Activated CD8-positive, alpha-beta T cell treated with anti-CD3 and anti-CD28 coated beads, Interleukin-2, amount 10 ng/mL, durations not matched to agents 7 days and 5 days (primary cell): ENCODE measurements around the gene DMD. TPM values are rescaled to one million over a fixed set of nuclear protein-coding genes. Genes with fewer than 3 reads are reported as not detected.

Experiments
- ATAC-seq: fragments of 150-1000 bp; cut with Tn5 transposase; one replicate; pipeline ENCODE4 v1.10.0; 2021; ENCODE audit warnings: moderate library complexity
- CTCF ChIA-PET: fragments of 350-600 bp; sonication (Branson Sonifier 250); formaldehyde crosslinking; loops from one replicate; lab custom pipeline; 2021; ENCODE audit warnings: antibody characterized with exemption; lab: Charles Lee
- POLR2A ChIA-PET: fragments of 350-600 bp; sonication (Branson Sonifier 250); formaldehyde crosslinking; loops from one replicate; lab custom pipeline; 2021; ENCODE audit warnings: antibody characterized with exemption; lab: Charles Lee
- DNase-seq: peaks from one replicate; pipeline ENCODE4 v3.0.0-alpha.2; 2020
- H3K27ac Mint-ChIP-seq: one replicate; pipeline ENCODE4 v1.8.0; 2021; ENCODE audit warnings: mild to moderate bottlenecking, mixed read lengths
- H3K27me3 Mint-ChIP-seq: one replicate; pipeline ENCODE4 v1.8.0; 2021; ENCODE audit warnings: low read depth, mixed read lengths
- H3K36me3 Mint-ChIP-seq: one replicate; pipeline ENCODE4 v1.8.0; 2021; ENCODE audit warnings: low read depth, mixed read lengths
- H3K4me1 Mint-ChIP-seq: one replicate; pipeline ENCODE4 v1.8.0; 2021; ENCODE audit warnings: low read depth, mixed read lengths
- H3K4me3 Mint-ChIP-seq: one replicate; pipeline ENCODE4 v1.8.0; 2021; ENCODE audit warnings: mild to moderate bottlenecking, mixed read lengths
- H3K9me3 Mint-ChIP-seq: one replicate; pipeline ENCODE4 v1.8.0; 2022; ENCODE audit warnings: mixed read lengths; ENCODE audit not compliant: insufficient read depth
- total RNA-seq, 2 experiments: library from RNA; stranded (reverse); gene quantifications; one replicate each; pipeline ENCODE4 v1.2.3, GENCODE V29; 2021

DMD gene
- total RNA-seq, 2 experiments from 2014 or later: not detected

DNA sequence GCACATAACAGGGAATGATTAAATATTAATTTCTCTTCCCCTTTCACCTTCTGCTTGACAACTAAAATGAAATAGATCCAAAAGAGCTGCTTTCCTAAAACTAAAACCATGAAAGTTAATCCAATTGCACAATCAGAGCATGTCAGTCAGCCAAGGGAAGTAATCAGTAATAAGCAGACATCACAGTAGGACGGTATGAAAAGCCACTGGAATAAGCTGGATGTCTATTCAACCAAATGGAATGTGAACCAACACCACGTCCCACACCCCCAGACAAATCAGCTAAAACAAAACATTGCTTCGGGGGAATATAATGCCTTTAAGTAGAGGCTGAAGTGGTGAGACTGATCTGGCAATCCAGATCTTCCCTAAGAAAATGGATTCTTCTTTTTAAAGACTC lies 1280.1 kb downstream of the DMD start:
- no peaks in the 10 kb centered on the region for H3K36me3 Mint-ChIP-seq

DNA sequence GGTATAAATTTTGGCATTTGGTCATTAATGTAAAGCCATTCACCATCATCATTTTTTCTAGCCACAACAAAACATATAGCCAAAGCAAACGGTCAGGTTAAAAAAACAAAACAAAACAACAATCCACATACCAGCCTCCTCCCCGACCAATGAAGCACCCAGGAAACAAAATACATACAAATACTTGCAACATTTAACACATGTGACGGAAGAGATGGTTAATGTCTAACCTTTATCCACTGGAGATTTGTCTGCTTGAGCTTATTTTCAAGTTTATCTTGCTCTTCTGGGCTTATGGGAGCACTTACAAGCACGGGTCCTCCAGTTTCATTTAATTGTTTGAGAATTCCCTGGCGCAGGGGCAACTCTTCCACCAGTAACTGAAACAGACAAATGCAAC lies 1282.0 kb downstream of the DMD start:
- H3K4me1 Mint-ChIP-seq: no peaks in the 10 kb centered on the region
- no peaks in the 10 kb centered on the region for H3K36me3 Mint-ChIP-seq
- no peak for DNase-seq
- H3K4me3 Mint-ChIP-seq: no peak overlapping the region
- no peaks in the 10 kb centered on the region for H3K9me3 Mint-ChIP-seq
- H3K27me3 Mint-ChIP-seq: no peaks in the 10 kb centered on the region
- ATAC-seq: no peak
- POLR2A ChIA-PET: no interaction called here
- no peak overlapping the region for H3K27ac Mint-ChIP-seq
- CTCF ChIA-PET: no interaction called here

More for the DNA sequence above, 1280.1 kb downstream of the DMD start:
- POLR2A ChIA-PET: no interaction called here
- ATAC-seq (no peak), DNase-seq (no peak)
- no peak overlapping the region for H3K4me3 Mint-ChIP-seq
- CTCF ChIA-PET: no interaction called here
- no peaks in the 10 kb centered on the region for H3K4me1 Mint-ChIP-seq
- no peaks in the 10 kb centered on the region for H3K27me3 Mint-ChIP-seq
- no peaks in the 10 kb centered on the region for H3K9me3 Mint-ChIP-seq
- H3K27ac Mint-ChIP-seq: no peak overlapping the region

DNA sequence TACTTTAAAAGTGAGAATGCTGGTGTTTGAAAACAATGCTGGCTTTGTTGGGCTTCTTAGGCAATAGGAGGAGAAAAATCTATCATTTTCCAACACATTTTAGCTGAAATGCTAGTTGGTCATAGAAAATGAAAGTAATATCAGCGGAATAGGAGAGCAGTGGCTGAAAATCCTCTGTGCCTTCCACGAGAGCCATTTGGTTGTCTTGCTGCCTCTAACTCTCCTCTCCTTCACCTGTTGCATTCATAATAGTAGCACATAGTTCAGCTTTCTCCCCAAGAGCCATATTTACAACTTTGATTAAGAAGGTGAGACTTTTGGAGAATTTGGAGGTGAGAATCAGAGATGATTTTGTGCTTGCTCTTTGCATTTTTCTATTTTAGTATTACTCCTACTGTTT lies 1290.1 kb downstream of the DMD start:
- Mint-ChIP-seq H3K27ac (no peak overlapping the region), H3K4me1 (no peaks in the 10 kb centered on the region), H3K27me3 (no peaks in the 10 kb centered on the region), H3K4me3 (no peak overlapping the region), H3K9me3 (no peaks in the 10 kb centered on the region), H3K36me3 (no peaks in the 10 kb centered on the region)
- DNase-seq: no peak
- CTCF ChIA-PET: no interaction called here
- POLR2A ChIA-PET: no interaction called here
- ATAC-seq: no peak

DNA sequence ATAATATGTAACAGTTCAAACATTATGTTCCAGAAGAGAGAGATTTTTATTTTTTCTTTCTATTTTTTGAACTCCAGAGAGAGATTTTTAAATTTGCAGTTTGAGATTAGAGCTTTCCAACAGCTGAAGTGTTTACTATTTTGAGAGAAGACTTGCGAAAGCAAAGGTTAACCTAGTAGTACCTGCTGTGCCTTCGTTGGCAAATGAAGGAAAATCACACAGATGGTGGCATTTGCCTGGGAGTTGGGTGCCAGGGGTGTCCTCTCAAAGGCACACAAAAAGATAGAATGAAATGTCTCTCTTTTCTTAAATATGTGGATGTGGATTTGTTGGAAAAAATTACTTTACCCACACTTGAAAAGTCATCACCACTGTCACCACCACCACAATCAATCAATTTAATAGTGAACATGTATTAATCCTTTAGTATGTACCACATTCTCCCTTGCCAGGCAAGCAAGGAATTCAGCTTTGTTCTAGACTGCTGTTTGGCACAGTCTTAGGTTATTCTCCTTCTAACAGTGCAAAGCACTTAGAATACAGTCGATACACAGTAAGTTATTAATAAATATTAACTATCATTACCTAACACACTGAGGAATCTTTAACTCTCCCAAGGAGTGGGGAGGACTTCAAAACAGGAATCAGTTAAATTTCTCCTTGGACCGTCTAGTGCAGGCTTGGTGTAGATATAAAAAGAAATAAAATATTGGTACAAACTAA lies 1301.3 kb downstream of the DMD start:
- POLR2A ChIA-PET: no interaction called here

DNA sequence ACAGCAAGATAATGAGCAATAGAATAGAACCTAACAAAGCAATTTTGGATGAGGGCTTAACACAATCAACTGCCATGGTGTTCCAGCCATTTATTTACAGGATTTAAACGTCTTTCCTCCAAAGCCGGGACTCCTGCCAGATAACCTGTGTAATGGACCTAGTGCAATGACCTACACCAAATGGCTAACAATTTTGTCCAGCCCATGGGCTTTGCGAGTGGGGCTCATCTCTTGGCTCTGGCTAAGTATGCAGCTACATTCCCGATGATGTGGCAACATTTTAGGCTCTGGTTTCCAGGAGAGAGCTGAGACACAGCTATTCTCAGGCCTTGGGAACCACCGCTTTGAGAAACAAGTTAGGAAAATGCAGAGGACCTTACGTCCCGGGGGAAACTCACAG lies 1317.2 kb downstream of the DMD start:
- H3K27ac Mint-ChIP-seq: no peak overlapping the region
- ATAC-seq: no peak
- peaks cover 5% of the 10 kb centered on the region for H3K9me3 Mint-ChIP-seq
- H3K4me1 Mint-ChIP-seq: no peaks in the 10 kb centered on the region
- no peak overlapping the region for H3K4me3 Mint-ChIP-seq
- no peaks in the 10 kb centered on the region for H3K27me3 Mint-ChIP-seq
- no peak for DNase-seq
- H3K36me3 Mint-ChIP-seq: no peaks in the 10 kb centered on the region
- POLR2A ChIA-PET: interaction anchor here (0.6 kb wide), 1 partner anchor 555 kb away, joined by 3 read pairs; no protein-coding TSS in a partner anchor
- CTCF ChIA-PET: no interaction called here

More for the DNA sequence above, 1301.3 kb downstream of the DMD start:
- Mint-ChIP-seq H3K9me3 (no peaks in the 10 kb centered on the region), H3K4me3 (no peak overlapping the region), H3K36me3 (no peaks in the 10 kb centered on the region), H3K27ac (no peak overlapping the region), H3K4me1 (no peaks in the 10 kb centered on the region), H3K27me3 (no peaks in the 10 kb centered on the region)
- DNase-seq: no peak
- no peak for ATAC-seq
- CTCF ChIA-PET: no interaction called here

DNA sequence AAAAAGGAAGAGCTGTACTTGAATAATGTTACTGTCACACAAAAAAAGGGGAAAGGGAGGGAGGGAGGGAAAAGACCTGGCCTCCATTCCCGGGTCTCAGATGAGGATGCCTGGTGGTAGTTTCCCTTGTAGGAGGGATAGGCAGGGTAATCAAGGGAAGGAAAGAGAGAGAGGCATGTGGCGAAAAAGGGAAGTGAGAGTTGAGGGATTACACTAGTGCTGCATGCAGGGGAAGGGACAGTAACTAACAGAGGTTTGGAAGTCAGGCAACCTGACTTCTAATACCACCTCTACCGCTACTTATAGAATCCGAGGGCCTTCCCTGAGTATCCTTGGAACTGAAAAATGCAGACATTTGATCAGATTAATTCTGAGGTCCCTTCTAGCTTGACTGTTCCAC lies 1317.8 kb downstream of the DMD start:
- H3K27me3 Mint-ChIP-seq: no peaks in the 10 kb centered on the region
- H3K4me3 Mint-ChIP-seq: no peak overlapping the region
- no peak overlapping the region for H3K27ac Mint-ChIP-seq
- no peaks in the 10 kb centered on the region for H3K4me1 Mint-ChIP-seq
- H3K9me3 Mint-ChIP-seq: peaks cover 5% of the 10 kb centered on the region
- no peaks in the 10 kb centered on the region for H3K36me3 Mint-ChIP-seq
- POLR2A ChIA-PET: no interaction called here
- DNase-seq (no peak), ATAC-seq (no peak)
- CTCF ChIA-PET: no interaction called here

DNA sequence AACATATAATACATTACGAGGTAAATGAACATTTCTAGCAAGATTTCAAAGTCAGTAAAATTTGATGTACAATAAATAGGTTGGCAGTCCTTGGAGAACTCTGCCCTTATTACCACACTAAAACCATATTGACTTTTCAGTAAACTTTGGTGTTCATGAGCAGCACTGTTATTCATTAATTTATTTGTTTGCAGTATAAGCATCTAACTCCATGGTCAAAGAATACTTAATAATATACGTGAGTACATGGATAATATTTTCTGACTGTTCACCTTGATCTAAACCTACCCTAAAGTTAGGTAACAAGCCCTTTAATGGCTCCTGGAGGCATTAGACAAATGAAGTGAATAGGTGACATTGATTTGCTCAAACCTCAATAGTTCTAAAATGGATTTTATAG lies 1322.3 kb downstream of the DMD start:
- H3K36me3 Mint-ChIP-seq: no peaks in the 10 kb centered on the region
- H3K4me1 Mint-ChIP-seq: no peaks in the 10 kb centered on the region
- peaks cover 5% of the 10 kb centered on the region for H3K9me3 Mint-ChIP-seq
- no peak overlapping the region for H3K27ac Mint-ChIP-seq
- ATAC-seq (no peak), DNase-seq (no peak)
- ChIA-PET CTCF (no interaction called here), POLR2A (no interaction called here)
- no peak overlapping the region for H3K4me3 Mint-ChIP-seq
- no peaks in the 10 kb centered on the region for H3K27me3 Mint-ChIP-seq

DNA sequence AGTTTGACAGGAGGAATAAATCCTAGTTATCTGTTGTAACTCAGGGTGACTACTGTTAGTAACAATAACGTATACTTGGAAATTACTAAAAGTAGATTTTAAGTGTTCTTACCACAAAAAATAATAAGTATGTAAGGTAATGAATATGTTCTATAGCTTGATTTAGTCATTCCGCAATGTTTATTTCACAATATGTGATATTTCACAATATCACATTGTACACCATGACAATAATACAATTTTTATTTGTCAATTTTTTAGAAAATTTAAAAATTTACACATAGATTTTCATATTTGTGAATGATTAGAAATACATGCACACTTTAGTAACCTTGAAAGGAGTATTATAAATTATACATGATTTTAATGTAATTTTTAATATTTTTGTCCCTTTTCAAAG lies 1326.8 kb downstream of the DMD start:
- ATAC-seq: no peak
- H3K27me3 Mint-ChIP-seq: no peaks in the 10 kb centered on the region

DNA sequence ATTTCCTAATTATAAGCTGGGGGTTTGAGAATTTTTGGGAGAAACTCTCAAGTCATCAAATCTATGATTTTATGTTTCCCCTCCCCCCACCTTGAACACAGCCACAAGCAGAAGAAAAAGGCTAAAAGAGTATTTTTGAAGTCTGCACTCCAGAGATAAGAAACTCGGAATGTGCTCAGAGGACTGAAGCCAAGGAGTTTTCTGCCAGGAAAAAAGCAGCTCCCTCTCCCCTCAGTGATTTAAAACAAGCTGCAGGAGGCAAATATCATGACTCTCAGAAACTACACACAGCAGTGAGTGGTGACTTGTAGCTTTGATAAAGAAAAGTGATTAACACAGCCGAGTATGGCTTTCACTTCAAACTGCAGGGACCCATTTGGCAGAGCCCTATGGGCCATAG lies 1339.3 kb downstream of the DMD start:
- POLR2A ChIA-PET: no interaction called here

More for the DNA sequence above, 1326.8 kb downstream of the DMD start:
- no peaks in the 10 kb centered on the region for H3K36me3 Mint-ChIP-seq
- H3K4me1 Mint-ChIP-seq: no peaks in the 10 kb centered on the region
- no peak overlapping the region for H3K27ac Mint-ChIP-seq
- no peak for DNase-seq
- ChIA-PET POLR2A (no interaction called here), CTCF (no interaction called here)
- no peak overlapping the region for H3K4me3 Mint-ChIP-seq
- H3K9me3 Mint-ChIP-seq: no peaks in the 10 kb centered on the region

DNA sequence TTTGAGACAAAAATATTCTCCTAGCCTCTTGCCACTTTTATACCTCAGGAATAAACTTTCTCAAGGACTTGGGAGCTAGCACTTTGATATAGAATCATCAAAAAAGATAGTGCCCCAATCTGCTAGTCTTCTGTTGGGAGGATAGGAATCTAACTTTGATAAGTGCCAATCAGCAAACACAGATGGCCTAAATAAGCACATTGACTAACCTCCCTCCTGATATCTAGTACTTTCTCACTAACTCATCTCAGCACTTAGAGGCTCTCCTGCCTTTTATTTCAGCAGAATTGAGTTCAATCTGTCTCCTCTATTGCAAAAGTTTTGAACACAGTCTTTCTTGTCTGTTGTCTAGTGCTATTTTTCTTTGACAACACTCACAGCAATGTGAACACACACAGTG lies 1341.1 kb downstream of the DMD start:
- no peaks in the 10 kb centered on the region for H3K9me3 Mint-ChIP-seq
- ChIA-PET CTCF (no interaction called here), POLR2A (no interaction called here)
- ATAC-seq (no peak), DNase-seq (no peak)
- H3K4me3 Mint-ChIP-seq: no peak overlapping the region
- no peaks in the 10 kb centered on the region for H3K36me3 Mint-ChIP-seq
- H3K27ac Mint-ChIP-seq: no peak overlapping the region
- H3K4me1 Mint-ChIP-seq: no peaks in the 10 kb centered on the region
- no peaks in the 10 kb centered on the region for H3K27me3 Mint-ChIP-seq

More for the DNA sequence above, 1339.3 kb downstream of the DMD start:
- no peak overlapping the region for H3K27ac Mint-ChIP-seq
- H3K4me1 Mint-ChIP-seq: no peaks in the 10 kb centered on the region
- no peak overlapping the region for H3K4me3 Mint-ChIP-seq
- H3K9me3 Mint-ChIP-seq: no peaks in the 10 kb centered on the region
- H3K36me3 Mint-ChIP-seq: no peaks in the 10 kb centered on the region
- no peak for DNase-seq
- no peak for ATAC-seq
- no peaks in the 10 kb centered on the region for H3K27me3 Mint-ChIP-seq
- CTCF ChIA-PET: no interaction called here

DNA sequence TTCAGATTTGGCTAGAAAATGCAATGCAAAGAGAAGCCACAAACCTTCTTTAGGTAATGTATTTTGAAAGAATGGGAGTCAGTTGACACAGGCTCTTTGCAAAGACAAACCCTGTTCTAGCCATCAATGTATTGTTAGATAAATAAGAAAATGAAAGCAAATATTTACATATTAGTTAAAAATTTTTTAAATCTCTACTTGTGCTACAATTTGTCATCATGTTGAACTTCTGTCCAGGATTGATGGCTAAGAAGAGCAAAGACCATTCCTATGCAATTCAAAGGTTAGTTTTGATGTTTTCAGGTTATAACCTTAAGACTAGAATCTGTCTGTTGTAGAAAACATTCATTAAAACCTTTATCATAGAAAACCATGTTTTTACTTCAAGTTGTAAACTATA lies 1350.7 kb downstream of the DMD start:
- Mint-ChIP-seq H3K36me3 (no peaks in the 10 kb centered on the region), H3K9me3 (no peaks in the 10 kb centered on the region), H3K4me1 (no peaks in the 10 kb centered on the region), H3K27me3 (no peaks in the 10 kb centered on the region), H3K4me3 (no peak overlapping the region), H3K27ac (no peak overlapping the region)
- ChIA-PET POLR2A (no interaction called here), CTCF (no interaction called here)
- DNase-seq: no peak
- ATAC-seq: no peak

DNA sequence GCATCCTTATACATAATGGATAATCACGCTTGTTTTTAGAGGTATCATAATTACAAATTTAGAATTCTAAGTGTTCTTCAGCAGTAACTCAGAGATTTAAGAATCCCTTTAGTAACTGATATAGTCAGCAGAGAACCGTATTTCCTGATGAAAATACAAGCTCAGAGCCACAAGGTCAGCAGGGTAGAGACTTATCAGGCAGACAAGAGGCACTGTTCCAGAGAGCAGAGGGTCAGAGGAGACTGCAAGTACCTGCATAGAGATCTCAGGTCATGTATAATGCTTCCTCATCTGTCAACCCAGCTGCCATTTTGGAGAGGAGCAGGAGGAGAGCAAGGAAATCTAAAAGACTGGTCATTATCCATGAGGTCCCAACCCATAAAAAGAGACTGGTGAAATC lies 1352.4 kb downstream of the DMD start:
- Mint-ChIP-seq H3K27ac (no peak overlapping the region), H3K36me3 (no peaks in the 10 kb centered on the region), H3K4me1 (no peaks in the 10 kb centered on the region), H3K9me3 (no peaks in the 10 kb centered on the region), H3K4me3 (no peak overlapping the region), H3K27me3 (no peaks in the 10 kb centered on the region)
- no peak for ATAC-seq
- no peak for DNase-seq
- ChIA-PET POLR2A (no interaction called here), CTCF (no interaction called here)

DNA sequence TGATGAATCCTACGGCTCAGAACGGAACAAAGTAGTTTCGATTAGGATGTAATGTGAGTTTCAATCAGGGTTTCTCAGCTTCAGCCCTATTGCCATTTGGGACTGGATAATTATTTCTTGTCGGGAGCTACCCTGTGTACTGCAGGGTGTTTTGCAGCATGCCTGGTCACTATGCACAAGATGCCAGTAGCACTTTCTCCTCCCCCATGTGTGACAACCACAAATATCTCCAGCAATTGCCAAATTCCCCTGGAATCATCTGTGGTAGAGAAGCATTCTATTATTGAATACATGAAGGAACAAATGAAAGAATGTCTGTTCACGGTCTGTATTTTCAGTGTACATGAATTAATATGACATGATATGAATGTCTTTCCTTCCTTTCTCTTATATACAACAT lies 1356.6 kb downstream of the DMD start:
- ChIA-PET POLR2A (no interaction called here), CTCF (no interaction called here)
- no peaks in the 10 kb centered on the region for H3K9me3 Mint-ChIP-seq
- no peaks in the 10 kb centered on the region for H3K4me1 Mint-ChIP-seq
- H3K27ac Mint-ChIP-seq: no peak overlapping the region
- no peaks in the 10 kb centered on the region for H3K27me3 Mint-ChIP-seq
- no peaks in the 10 kb centered on the region for H3K36me3 Mint-ChIP-seq
- DNase-seq (no peak), ATAC-seq (no peak)
- no peak overlapping the region for H3K4me3 Mint-ChIP-seq
